Loucy (cell line): Measurements from ENCODE around the gene NGRN.

Experiments
- H2AFZ ChIP-seq: fragments of 200-600 bp; sonication (generic); 2 replicates; pipeline ENCODE4 v1.6.0; 2016; ENCODE audit warnings: antibody characterized with exemption, mild to moderate bottlenecking, low read length, moderate library complexity
- H3F3A ChIP-seq: fragments of 200-600 bp; 2 replicates; pipeline ENCODE4 v1.6.0; 2016; ENCODE audit warnings: antibody characterized with exemption, low read depth, mild to moderate bottlenecking
- H3K27me3 ChIP-seq: fragments of 200-600 bp; sonication (generic); 2 replicates; pipeline ENCODE4 v1.6.1; 2014; ENCODE audit warnings: low read length, mild to moderate bottlenecking; ENCODE audit not compliant: insufficient read depth, poor library complexity, severe bottlenecking
- H3K36me3 ChIP-seq: fragments of 200-600 bp; sonication (generic); 2 replicates; pipeline ENCODE4 v1.6.1; 2016; ENCODE audit warnings: low read length; ENCODE audit not compliant: insufficient read depth
- H3K4me1 ChIP-seq: fragments of 200-600 bp; sonication (generic); 2 replicates; pipeline ENCODE4 v1.5.1; 2014; ENCODE audit warnings: low read length, mild to moderate bottlenecking; ENCODE audit not compliant: insufficient read depth, poor library complexity, severe bottlenecking
- H3K4me2 ChIP-seq: fragments of 200-600 bp; sonication (generic); 2 replicates; pipeline ENCODE4 v1.6.0; 2014; ENCODE audit warnings: antibody characterized with exemption, low read length, low read depth, mild to moderate bottlenecking; ENCODE audit not compliant: poor library complexity, severe bottlenecking
- H3K4me3 ChIP-seq: fragments of 200-600 bp; sonication (generic); 2 replicates; pipeline ENCODE4 v1.5.1; 2014; ENCODE audit warnings: low read length, mild to moderate bottlenecking, mixed read lengths; ENCODE audit not compliant: poor library complexity, severe bottlenecking
- H3K79me2 ChIP-seq: fragments of 200-600 bp; sonication (generic); 2 replicates; pipeline ENCODE4 v1.6.1; 2014; ENCODE audit warnings: low read length; ENCODE audit not compliant: insufficient read depth
- H3K9ac ChIP-seq: fragments of 200-600 bp; sonication (generic); 2 replicates; pipeline ENCODE4 v1.6.0; 2014; ENCODE audit warnings: mild to moderate bottlenecking, low read depth, low read length, moderate library complexity; ENCODE audit not compliant: poor library complexity, severe bottlenecking
- H3K9me2 ChIP-seq: fragments of 200-600 bp; sonication (generic); replicated peaks from 2 replicates; pipeline ENCODE4 v1.6.1; 2016; ENCODE audit warnings: low read depth, low read length, mixed read lengths
- H3K9me3 ChIP-seq: fragments of 200-600 bp; sonication (generic); 2 replicates; pipeline ENCODE4 v1.6.1; 2014; ENCODE audit warnings: mild to moderate bottlenecking, antibody characterized with exemption, low read length, low read depth; ENCODE audit not compliant: insufficient read depth
- H4K20me1 ChIP-seq: fragments of 200-600 bp; sonication (generic); 2 replicates; pipeline ENCODE4 v1.6.0; 2014; ENCODE audit warnings: antibody characterized with exemption, low read length, mild to moderate bottlenecking; ENCODE audit not compliant: insufficient read depth, poor library complexity, severe bottlenecking
- CTCF ChIP-seq: fragments of 200-600 bp; sonication (generic); conservative IDR thresholded peaks from 2 replicates; pipeline ENCODE4 v1.5.1; 2014; ENCODE audit warnings: mild to moderate bottlenecking, antibody characterized with exemption, low read length
- EZH2phosphoT487 ChIP-seq: fragments of 200-600 bp; IDR thresholded peaks from 2 replicates; pipeline ENCODE4 v1.6.1; 2018; ENCODE audit warnings: antibody characterized with exemption, mild to moderate bottlenecking, moderate library complexity, borderline replicate concordance

The NGRN gene

GRCh38 chr15:90230610-90231009, 34.9 kb upstream of the NGRN start:
- Histone ChIP-seq H3K9me3 (no peaks in the 10 kb centered on the region), H4K20me1 (peaks cover 4% of the 10 kb centered on the region), H3K9ac (peak overlapping the region; percentile 69), H3K36me3 (peaks cover 33% of the 10 kb centered on the region; the same call in 1 of the 2 replicates), H3K9me2 (no peaks in the 10 kb centered on the region), H3K4me1 (peaks cover 34% of the 10 kb centered on the region), H3K79me2 (peaks cover 30% of the 10 kb centered on the region), H3K27me3 (no peaks in the 10 kb centered on the region), H2AFZ (peak overlapping the region; percentile 49; the same call in 1 of the 2 replicates), H3K4me3 (peak overlapping the region; percentile 81), H3F3A (no peaks in the 10 kb centered on the region), H3K4me2 (peak overlapping the region; percentile 82)
- TF ChIP-seq EZH2phosphoT487 (no peak), CTCF (no peak)

GRCh38 chr15:90231028-90232017, 34.1 kb upstream of the NGRN start:
- peak overlapping the region; percentile 81 for H3K4me3 ChIP-seq
- peaks cover 34% of the 10 kb centered on the region for H3K4me1 ChIP-seq
- H3K27me3 ChIP-seq, result no peaks in the 10 kb centered on the region
- peaks cover 4% of the 10 kb centered on the region for H4K20me1 ChIP-seq
- peak overlapping the region; percentile 49 for H2AFZ ChIP-seq
- H3K9ac ChIP-seq, result peak overlapping the region; percentile 69
- no peaks in the 10 kb centered on the region for H3K9me2 ChIP-seq
- H3K4me2 ChIP-seq, result peak overlapping the region; percentile 82
- no peak for TF ChIP-seq CTCF
- peaks cover 28% of the 10 kb centered on the region; the same call in 1 of the 2 replicates for H3K36me3 ChIP-seq
- no peaks in the 10 kb centered on the region for H3K9me3 ChIP-seq
- peaks cover 30% of the 10 kb centered on the region for H3K79me2 ChIP-seq
- no peaks in the 10 kb centered on the region for H3F3A ChIP-seq

- peaks cover 30% of the 10 kb centered on the region for H3K79me2 ChIP-seq
- peak overlapping the region; percentile 81 for H3K4me3 ChIP-seq
- TF ChIP-seq EZH2phosphoT487 (no peak), CTCF (no peak)
- H3K9me3 ChIP-seq, result no peaks in the 10 kb centered on the region
- H3K36me3 ChIP-seq, result peaks cover 28% of the 10 kb centered on the region; the same call in 1 of the 2 replicates
- H3F3A ChIP-seq, result no peaks in the 10 kb centered on the region
- H3K9me2 ChIP-seq, result no peaks in the 10 kb centered on the region
- no peaks in the 10 kb centered on the region for H3K27me3 ChIP-seq
- peak overlapping the region; percentile 69 for H3K9ac ChIP-seq
- peaks cover 34% of the 10 kb centered on the region for H3K4me1 ChIP-seq
- H3K4me2 ChIP-seq, result peak overlapping the region; percentile 82
- peaks cover 4% of the 10 kb centered on the region for H4K20me1 ChIP-seq
- H2AFZ ChIP-seq, result no peak overlapping the region
Measured at GRCh38 chr15:90232196-90232595, 33.3 kb upstream of the NGRN start.
